ENCODE measurements around the gene ANKRD33B. TPM values are rescaled to one million over a fixed set of nuclear protein-coding genes. Genes with fewer than 3 reads are reported as not detected.

Gene ANKRD33B
- total RNA-seq, 6 experiments from 2014 or later: 6.3 to 13.2 (median 11.9) TPM

GRCh38 chr5:10654566-10654965, 90.7 kb downstream of the ANKRD33B start:
- Mint-ChIP-seq H3K4me1 (ENCODE audit: low read depth) (0 out of 2 replicates have a peak, but pooled peaks cover 6% of the 10 kb centered on the region), H3K4me3 (no peak overlapping the region), H3K9me3 (no peaks in the 10 kb centered on the region), H3K36me3 (ENCODE audit: low read depth) (peaks cover 19% of the 10 kb centered on the region; the same call in 1 of the 2 replicates), H3K27ac (no peak overlapping the region), H3K27me3 (ENCODE audit: insufficient read depth) (no peaks in the 10 kb centered on the region; the same call in none of the 2 replicates)
- TF ChIP-seq CTCF (IDR thresholded peaks at IDR 0.05): no peak
- DNase-seq: no peak

- TF ChIP-seq CTCF (IDR thresholded peaks at IDR 0.05): no peak
- H3K9me3 Mint-ChIP-seq: no peaks in the 10 kb centered on the region
- H3K4me3 Mint-ChIP-seq: no peak overlapping the region
Observed at GRCh38 chr5:10655161-10655971, 91.5 kb downstream of the ANKRD33B start.

GRCh38 chr5:10655972-10656830, 92.3 kb downstream of the ANKRD33B start:
- Mint-ChIP-seq H3K9me3 (no peaks in the 10 kb centered on the region), H3K4me3 (no peak overlapping the region), H3K27ac (no peak overlapping the region), H3K4me1 (ENCODE audit: low read depth) (0 out of 2 replicates have a peak, but pooled peaks cover 6% of the 10 kb centered on the region), H3K36me3 (ENCODE audit: low read depth) (peaks cover 8% of the 10 kb centered on the region; the same call in 1 of the 2 replicates), H3K27me3 (ENCODE audit: insufficient read depth) (no peaks in the 10 kb centered on the region; the same call in none of the 2 replicates)
- TF ChIP-seq CTCF (IDR thresholded peaks at IDR 0.05): no peak
- no peak for DNase-seq

More at GRCh38 chr5:10655161-10655971, 91.5 kb downstream of the ANKRD33B start:
- Mint-ChIP-seq H3K27ac (no peak overlapping the region), H3K4me1 (ENCODE audit: low read depth) (0 out of 2 replicates have a peak, but pooled peaks cover 6% of the 10 kb centered on the region), H3K36me3 (ENCODE audit: low read depth) (peaks cover 16% of the 10 kb centered on the region; the same call in 1 of the 2 replicates), H3K27me3 (ENCODE audit: insufficient read depth) (no peaks in the 10 kb centered on the region; the same call in none of the 2 replicates)
- no peak for DNase-seq

- peaks cover 2% of the 10 kb centered on the region for H3K27me3 Mint-ChIP-seq (ENCODE audit: insufficient read depth)
- no peak overlapping the region for H3K27ac Mint-ChIP-seq
- DNase-seq: no peak
- no peaks in the 10 kb centered on the region for H3K9me3 Mint-ChIP-seq
- no peak overlapping the region for H3K4me3 Mint-ChIP-seq
- 0 out of 2 replicates have a peak, but pooled peaks cover 6% of the 10 kb centered on the region for H3K4me1 Mint-ChIP-seq (ENCODE audit: low read depth)
- TF ChIP-seq CTCF (IDR thresholded peaks at IDR 0.05): no peak
- no peaks in the 10 kb centered on the region for H3K36me3 Mint-ChIP-seq (ENCODE audit: low read depth)
Observed at GRCh38 chr5:10658265-10658664, 94.4 kb downstream of the ANKRD33B start.

GRCh38 chr5:10660135-10660534, 96.3 kb downstream of the ANKRD33B start:
- Mint-ChIP-seq H3K27ac (no peak overlapping the region), H3K4me3 (no peak overlapping the region), H3K36me3 (ENCODE audit: low read depth) (no peaks in the 10 kb centered on the region), H3K9me3 (no peaks in the 10 kb centered on the region), H3K4me1 (ENCODE audit: low read depth) (peaks cover 10% of the 10 kb centered on the region; the same call in 1 of the 2 replicates), H3K27me3 (ENCODE audit: insufficient read depth) (peaks cover 2% of the 10 kb centered on the region)
- TF ChIP-seq CTCF (IDR thresholded peaks at IDR 0.05): no peak
- no peak for DNase-seq

All from HFFc6 (cell line).